GM19468 (cell line): ENCODE data around the gene FAF1.

Source experiments
- ATAC-seq: cut with Tn5 transposase; IDR thresholded peaks from one replicate; pipeline ENCODE4 v1.9.1; 2021; ENCODE audit warnings: mild to moderate bottlenecking, moderate library complexity, moderate number of reproducible peaks; ENCODE audit not compliant: unreplicated experiment; ENCODE audit errors: extremely low read depth

Gene FAF1

DNA sequence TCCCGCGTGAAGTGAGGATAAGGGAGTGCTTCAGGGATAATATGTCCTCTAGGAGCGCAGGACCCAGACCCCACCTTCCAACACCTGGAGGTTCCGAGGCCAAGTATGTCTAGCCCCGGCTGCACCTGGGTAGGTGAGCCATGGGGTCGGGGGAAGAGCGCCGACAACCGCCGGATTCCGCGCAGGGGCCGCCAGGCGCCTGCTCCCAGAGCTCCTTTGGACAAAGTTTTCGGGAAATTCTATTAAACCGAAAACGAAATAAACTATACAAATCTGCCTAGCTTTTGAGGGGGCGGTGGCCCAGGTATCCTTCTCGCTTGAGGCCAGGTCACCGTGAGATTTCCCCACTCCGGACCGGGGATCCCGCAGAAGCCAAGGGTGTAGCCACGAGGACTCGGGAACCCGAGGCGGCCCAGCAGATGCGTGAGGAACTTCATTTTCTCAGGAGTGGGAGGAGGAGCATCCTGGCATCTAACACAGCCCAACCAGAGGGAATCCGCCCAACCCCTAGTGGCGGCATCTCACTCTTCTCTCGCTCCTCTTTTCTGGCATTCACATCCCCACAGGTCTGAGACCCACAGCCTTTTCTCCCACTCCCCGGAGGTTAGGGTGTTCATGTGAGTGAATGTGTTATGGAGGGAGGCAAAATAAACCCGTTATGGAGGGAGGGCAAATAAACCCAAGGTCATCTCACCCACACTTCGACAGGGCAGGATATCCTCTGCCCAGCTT is 534.5 kb downstream of the FAF1 start:
- no peak for ATAC-seq

DNA sequence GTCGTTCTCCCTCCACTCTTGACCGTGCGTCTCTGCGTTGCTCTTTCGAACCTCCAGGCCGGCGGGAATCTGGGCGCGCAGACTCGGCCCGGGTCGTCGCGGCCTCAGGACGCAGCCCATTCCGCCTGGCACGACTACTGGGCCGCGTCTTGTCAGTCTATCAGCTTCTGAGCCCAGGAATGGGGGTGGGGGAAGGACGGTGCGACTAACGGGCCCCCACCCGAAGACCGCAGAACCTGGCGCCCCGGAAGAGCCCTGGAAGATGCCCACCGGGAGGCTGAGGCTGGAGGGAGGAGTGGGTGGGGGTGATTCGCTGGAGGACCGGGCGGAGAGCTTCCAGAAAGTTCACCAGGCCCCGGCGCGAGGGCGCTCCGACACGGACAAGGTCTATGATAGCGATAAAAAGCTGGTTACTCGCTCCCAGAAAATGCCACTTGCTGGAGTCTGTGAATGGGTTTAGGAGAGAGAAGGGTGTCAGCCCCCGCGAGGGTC is 535.1 kb downstream of the FAF1 start:
- ATAC-seq = no peak

DNA sequence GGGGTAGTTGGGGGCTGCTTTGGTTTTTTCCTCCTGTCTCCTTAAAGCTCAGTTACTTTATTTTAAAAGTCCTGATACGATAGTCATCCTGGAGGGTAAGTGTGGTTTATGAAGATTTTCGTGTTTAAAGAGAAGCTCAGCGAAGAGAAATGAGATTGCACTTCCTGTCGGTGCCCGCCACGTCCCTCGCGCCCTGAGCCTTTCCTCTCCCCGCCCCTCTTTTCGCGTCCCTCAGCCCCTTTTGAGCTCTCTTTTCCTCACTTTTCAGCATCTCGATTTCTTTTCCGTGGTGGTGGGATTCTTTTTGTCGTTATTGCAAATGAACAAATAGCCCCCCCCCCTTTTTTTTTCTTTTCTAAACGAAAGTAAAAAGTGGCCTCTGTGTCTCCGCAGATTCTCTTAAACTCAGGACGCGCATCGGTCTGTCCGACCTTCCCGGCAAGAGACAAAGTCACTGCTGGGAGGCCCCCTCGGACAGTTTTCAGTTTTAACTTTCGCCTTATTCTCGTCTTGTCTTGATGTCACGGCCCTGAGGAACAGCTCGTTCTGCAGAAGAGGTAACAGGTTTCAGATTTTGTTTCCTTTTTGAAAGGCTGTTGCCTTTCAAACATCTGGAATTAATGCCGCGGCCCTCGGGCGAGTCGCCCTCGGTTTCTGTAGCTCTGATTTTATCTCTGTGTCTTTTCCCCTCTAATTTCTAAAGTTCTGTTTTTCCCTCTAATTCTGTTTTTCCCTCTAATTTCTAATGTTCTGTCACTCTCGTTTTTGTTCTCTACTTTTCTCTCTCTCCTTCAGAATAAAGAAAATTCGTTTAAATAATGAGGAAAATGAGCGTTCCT is 535.8 kb downstream of the FAF1 start:
- ATAC-seq = no peak

DNA sequence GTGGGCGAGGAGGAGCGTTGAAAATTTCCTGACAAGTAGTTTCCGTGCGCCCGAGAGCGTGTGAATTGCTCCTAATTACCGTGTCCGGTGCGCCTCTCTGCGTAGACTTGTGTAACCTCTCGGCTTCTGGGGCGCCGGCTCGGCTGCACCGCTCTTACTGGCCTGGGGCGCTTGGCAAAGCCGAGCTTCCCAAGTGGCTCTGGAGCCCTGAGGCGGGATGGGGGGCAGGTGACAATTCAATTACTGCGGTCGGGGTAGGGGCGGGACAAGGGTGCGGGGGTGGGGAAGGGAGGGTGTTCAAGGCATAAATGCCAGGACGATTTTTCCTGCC is 536.4 kb downstream of the FAF1 start:
- ATAC-seq = no peak

DNA sequence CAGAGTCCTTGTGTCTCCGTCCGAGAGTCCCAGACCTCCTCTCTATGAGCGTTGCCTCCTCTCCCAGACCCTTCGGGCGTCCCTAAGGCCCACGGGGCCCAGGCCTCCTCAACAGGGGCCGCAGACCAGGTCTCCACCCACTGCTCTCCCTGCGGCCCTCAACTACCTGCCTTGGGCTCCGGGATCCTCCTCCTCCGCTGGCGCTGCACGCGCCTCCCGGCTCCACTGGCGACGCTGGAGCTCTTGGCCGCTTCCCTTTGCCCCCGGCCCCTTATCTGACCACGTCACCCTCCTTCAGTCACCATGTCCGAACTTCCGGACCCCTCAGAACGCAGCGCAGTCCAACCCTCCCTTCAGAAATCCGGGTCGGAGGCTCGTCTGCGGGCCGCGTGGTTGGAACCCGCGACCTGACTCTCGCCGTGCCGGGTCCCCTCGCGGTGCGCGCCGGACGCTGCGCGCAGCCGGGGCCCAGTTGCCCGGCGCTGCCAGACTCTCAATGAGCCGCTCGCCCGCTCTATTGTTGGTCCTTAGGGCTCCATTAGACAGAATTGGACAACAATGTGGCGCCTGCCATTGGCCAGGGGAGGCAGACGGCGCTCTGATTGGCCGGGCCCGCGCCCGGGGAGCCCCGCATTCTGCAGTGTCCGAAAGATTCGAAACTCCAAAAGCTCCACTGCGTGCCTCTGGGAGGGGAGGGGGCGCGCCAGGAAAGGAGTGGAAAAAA is 537.0 kb downstream of the FAF1 start, which contains the start of gene DMRTA2:
DMRTA2 (minus strand) TSS at position 498 of the 724 bp plus-strand sequence. CDS start 1,907 bp downstream, outside the sequence.
- ATAC-seq = no peak

DNA sequence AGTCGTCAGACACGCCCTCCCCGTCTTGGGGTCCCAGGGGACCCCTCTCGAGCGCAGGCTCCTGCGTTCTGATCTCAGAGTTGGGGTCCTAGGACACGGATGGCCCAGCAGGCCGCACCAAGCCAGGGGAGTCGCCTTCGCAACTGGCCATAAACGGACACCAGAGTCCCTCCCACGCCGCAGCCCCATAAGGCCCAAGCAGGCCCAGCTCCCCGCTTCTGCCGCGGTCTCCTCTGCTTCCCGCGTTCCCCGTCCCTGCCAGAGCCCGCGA is 537.5 kb downstream of the FAF1 start:
- no peak for ATAC-seq

DNA sequence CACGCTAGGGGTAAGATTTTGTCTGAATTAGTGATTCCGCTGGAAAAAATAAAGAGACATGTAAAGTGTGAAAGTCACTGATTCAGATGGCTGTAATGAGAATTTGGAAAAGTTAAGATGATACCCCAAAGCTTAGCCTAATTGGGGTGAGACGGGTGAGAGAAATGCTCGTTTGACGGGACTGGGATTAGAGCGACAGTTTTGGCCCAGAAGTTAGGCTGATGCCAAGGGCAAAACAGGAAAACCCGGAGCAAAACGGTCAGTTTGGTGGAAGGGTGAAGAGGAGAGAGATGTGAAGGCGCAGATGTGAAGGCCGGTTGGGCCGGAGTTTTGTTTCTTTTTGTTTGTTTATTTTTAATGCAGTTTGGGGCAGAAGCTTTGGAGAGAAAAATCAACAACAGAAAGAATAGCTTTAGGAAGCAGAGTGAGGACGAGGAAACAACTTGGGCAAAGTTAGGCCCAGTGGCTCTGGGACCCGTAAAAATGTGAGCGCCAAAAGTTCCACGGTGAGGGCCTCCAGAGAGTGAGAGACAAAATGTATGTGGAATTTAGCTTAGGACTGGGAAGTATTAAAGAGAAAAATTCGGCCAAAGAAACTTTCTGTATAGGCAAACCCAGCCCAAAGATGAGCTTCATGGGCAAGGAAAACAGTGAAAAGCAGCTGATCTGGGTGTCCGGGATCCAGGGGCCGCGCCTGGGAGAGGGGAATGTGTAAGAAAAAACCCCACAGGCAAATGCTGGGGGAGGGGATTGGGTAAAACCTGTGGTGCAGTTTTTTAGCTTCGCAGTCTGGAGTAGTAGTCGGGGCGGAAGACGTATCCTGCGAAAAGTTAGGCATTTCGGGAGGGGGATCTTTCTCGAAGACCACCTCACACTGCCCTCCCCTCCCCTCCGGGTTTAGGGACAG is 538.0 kb downstream of the FAF1 start:
- no peak for ATAC-seq

DNA sequence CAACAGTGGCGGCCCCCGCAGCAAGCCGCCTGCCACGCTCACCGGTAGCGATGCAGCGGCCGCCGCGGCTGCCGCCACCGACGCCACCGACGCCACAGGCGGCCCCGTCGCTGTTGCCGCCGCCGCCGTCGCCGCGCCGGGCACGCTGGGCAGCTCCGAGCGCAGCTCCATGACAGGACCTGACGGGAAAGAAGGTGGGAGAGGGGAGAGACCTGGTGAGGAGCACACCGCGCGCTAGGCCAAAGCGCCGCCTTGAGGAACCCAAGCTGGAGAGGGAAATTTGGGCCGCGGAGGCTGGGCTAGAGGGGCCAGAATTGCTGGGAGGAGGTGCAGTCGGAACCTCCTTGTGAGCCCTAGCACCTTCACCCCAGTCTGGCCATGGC is 538.7 kb downstream of the FAF1 start:
- no peak for ATAC-seq

DNA sequence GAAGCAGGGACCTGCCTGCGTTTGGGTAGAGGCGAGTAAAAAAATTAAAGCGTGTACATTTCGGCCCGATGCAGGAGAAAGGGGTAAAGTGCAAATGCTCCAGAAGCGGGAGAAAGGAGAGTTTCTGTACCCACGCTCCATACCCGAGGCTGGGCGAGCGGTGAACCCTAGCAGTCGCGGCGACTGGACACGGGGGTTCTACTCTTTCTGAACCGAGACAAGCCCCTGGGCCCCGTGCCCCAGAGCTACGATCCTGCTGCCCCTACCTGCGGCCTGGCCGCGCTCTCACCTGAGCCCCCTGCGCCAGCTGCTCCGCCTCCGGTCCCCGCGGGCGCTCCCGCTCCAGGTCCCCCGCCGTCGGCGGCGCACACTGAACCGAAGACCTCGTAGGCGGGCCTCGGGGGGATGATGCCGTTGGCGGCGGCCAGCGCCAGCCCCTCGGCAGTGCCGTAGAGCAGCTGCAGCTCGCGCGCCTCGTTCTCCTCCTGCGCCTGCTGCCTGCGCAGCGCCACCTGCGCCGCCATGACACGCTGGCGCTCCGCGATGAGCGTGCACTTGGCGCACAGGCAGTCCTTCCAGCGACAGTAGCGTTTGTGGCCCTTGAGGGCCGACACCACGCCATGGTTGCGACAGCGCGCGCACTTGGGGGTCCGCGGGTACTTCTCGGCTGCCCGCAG is 539.2 kb downstream of the FAF1 start:
- no peak for ATAC-seq

DNA sequence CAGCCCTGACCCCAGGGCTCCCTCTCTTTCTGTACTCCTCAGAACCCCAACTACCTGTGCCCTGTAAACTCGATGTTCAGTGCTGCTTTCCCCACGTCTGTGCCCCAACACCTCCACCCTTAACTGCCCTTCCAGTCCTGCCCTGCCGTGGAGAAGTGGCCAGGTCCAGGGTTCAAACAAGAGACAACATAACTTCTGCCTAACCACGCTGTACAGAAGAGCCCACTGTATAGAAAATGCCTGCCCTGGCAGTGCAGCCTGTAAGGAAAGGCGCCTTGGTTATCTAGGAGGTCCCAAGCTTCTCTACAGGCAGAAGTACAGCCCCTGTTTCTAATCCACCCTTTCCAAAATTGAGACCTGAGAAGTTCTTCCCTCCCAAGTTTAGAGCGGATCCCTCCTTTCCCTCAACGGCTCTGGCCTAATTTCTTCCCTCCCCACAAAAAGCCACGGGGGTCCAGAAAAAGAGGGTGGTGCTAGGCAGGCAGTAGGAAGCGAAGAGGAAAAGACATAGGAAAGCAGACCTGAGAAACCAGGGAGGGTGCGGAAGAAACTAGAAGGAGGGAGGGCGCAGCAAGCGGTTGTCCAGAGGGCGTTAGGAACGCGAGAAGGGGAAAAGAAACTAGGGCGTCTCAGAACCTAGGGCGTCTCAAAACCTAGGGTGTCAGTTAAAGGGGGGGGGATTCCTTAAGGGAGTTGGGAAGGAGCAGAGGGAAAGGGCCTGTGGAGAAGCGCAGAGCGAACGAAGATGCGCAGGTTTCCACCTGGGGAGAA is 540.0 kb downstream of the FAF1 start:
- ATAC-seq = no peak

DNA sequence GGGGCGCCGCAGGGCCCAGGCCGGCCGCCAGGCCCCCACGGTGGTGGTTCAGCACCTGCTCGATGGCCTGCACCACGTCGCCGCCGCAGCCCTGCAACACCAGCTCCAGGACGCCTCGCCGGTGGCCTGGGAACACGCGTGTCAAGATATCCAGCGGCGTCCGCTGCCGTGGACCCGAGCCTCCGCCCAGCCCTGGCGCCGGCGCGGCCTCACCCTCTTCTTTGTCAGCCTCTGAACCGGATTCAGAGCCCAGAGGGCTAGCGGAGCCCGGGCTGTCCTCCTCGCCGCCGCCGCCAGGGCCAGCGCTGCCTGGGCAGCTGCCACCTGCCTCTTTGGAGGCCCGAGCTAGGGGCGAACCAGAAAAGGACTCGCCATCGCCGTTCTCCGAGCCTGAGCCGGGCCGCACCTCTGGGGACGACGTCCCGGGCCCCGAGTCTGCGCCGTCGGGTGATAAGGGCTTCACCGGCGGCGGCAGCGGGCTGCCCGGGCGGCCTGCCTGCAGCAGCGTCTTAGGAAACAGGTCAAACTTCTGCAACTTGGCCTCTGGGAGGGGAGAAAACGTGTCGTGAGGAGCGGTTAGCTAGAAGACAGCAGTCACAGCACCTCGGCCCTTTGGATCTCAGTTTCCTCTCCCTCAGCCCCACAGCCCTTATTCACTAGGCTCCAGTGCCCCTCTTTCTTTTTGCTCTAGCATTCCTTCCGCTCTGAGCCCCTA is 540.7 kb downstream of the FAF1 start:
- no peak for ATAC-seq

DNA sequence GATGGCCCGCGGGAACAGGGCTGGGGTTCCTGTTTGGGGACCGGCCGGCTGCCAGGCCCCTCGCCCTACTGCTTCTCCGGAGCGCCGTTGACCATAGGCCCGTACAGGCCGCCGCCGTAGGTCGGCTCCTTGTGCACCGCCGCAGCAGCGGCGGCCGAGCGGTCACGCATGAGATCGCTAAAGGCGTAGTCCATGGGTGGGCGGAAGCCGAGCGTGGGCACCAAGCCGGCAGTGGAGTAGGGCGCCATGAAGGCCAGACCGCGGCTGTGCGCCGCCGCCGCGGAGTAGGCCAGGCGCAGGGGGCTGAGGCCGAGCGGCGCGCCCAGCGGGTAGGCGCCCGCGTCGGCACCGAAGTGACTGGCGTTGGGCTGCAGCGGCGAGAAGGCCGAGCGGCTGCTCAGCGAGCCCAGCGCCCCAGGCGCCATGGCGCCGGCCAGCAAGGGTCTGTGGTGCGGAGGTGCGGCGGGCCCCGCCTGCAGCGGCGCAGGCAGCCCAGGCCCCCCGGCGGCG is 541.4 kb downstream of the FAF1 start:
- no peak for ATAC-seq

DNA sequence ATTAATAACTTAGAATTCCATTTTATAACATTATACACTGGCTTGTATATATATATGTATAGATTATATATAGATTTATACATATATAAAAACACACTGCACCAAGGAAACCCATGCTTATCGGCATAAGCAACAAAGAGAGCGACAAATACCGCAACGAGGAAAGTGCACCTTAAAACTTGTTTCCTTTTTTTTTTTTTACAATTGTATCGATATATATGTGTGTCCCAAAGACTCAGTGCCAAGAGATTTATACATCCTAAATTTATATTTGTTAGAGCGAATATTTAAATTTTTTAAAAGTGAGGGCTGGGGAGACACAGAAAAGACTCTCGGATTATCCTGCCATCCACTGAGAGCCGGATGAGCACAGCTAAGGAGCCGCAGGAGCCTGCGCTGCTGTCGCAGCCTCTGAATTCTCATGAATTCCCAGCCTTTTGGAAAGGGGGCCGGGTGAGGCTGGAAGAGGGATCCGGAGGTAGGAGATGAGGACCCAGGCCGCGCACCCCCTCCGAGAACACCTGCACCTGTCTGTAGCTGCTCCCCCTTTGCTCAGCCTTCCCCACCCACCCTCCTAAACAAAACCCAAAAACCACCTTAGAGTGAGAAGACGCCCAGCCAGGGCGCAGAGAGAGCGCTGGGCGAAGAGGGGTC is 542.0 kb downstream of the FAF1 start:
- ATAC-seq = no peak

DNA sequence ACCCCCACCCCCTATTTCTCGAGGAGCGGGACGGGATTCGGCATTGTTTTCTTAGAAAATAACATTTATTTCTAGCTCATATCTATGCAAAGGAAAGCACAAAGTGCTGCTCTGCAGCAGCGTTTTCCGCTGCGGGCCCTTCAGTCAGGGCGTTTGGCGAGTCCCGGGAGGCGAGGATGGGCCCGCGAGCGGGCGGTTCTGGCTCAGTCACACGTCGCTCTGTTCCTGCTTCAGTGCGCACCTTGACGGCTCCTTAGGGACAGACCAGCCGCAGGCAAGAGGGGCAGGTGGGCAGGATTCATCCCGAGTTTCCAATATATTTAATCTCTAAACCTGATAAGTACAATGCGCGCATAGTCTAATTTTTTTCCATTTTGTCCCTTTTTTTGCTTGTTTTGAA is 542.6 kb downstream of the FAF1 start:
- no peak for ATAC-seq

DNA sequence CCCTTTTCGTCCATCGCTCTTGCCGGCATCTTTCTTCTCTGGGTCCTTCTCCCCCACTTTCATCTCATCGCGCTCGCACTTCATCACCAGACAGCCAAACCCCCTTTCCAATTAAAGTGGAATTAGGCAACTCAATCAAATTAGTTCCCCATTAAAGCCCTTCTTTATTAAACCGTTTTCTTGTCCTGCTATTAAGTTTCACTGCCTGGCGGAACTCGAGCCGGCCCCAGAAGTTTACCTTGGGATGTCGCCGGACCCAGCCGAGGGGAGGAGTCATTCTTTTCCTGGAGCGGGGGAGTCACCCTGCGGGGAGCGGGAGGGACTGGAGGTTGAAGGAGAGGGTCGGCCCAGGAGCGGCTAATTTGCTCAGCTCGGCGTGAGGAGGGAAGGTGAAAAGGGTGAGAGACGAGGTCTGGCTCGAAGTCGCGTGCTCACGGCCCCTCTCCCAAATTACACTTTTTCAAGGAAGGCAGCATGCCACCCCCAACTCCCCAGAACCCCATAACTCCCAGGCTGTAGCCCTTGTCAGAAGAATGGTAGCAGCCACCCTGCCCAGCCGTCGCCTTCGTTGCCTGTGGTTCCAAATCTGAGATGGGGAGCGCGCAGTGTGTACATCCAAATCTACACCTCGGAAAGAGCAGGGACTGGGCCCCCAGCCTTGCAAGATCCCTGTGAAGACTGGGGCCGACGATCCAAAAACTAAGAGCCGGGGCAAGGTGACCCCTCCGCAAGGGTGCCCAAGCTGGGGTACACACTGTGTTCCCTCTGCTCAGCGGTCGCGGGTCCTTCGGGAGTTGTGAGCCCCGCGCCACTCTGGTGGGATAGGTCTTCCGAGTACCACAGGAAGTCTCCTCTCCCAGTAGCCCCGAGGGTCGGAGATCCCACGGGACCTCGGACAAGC is 543.3 kb downstream of the FAF1 start:
- no peak for ATAC-seq

DNA sequence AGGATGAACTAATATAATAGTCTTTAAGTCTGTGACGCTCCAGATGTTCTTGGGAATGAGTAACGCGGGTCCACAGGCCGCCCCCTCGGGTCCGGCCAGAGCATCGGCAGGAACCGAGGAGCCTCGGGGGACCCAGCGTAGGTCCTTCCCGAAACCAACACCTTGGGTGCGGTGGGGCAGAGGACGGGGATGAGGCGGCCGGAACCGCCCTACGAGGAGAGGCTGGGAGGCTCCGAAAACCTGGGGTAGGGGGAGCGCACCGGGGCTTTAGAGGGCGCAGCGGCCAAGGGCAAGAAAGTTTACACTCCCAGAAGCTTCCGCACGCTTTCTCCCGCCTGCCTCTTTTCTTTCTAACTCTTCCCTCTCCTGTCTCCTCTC is 543.9 kb downstream of the FAF1 start:
- ATAC-seq = no peak
